ENCODE results near the gene SCTR. TPM values are rescaled to one million over a fixed set of nuclear protein-coding genes. Genes with fewer than 3 reads are reported as not detected.

SCTR gene
- total RNA-seq, 1 donor from 2014 or later, result not detected

GRCh38 chr2:119455066-119455718 is 69.1 kb downstream of the SCTR start:
- Histone ChIP-seq H3K4me1 (peaks cover 2% of the 10 kb centered on the region), H3F3A (ENCODE audit: low read depth) (no peaks in the 10 kb centered on the region), H3K4me2 (no peak overlapping the region), H3K9ac (no peak overlapping the region), H4K20me1 (ENCODE audit: low read depth) (no peaks in the 10 kb centered on the region), H3K9me3 (ENCODE audit: low read depth) (no peaks in the 10 kb centered on the region), H3K4me3 (no peak overlapping the region), H3K36me3 (no peaks in the 10 kb centered on the region), H3K27ac (no peak overlapping the region), H3K79me2 (ENCODE audit: low read depth) (no peaks in the 10 kb centered on the region), H2AFZ (replicated peaks) (no peak overlapping the region), H3K27me3 (no peaks in the 10 kb centered on the region)
- no peak overlapping the region for H3K4me3 Mint-ChIP-seq
- no peak for DNase-seq (ENCODE audit: low spot score)
- H3K9me3 Mint-ChIP-seq, result peaks cover 5% of the 10 kb centered on the region
- H3K36me3 Mint-ChIP-seq, result no peaks in the 10 kb centered on the region
- peaks cover 10% of the 10 kb centered on the region for H3K27me3 Mint-ChIP-seq (ENCODE audit: insufficient read depth, low read depth)
- H3K4me1 Mint-ChIP-seq, result peaks cover 17% of the 10 kb centered on the region
- TF ChIP-seq EZH2 (IDR thresholded peaks at IDR 0.05) (no peak), CTCF (IDR thresholded peaks at IDR 0.05) (no peak), EZH2phosphoT487 (IDR thresholded peaks at IDR 0.05) (no peak)
- H3K27ac Mint-ChIP-seq, result no peak overlapping the region

- Histone ChIP-seq H3K9ac (no peak overlapping the region), H3F3A (ENCODE audit: low read depth) (peaks cover 4% of the 10 kb centered on the region), H3K4me3 (no peak overlapping the region), H3K79me2 (ENCODE audit: low read depth) (no peaks in the 10 kb centered on the region), H3K27ac (no peak overlapping the region), H2AFZ (replicated peaks) (no peak overlapping the region), H3K27me3 (no peaks in the 10 kb centered on the region), H4K20me1 (ENCODE audit: low read depth) (no peaks in the 10 kb centered on the region), H3K4me2 (no peak overlapping the region), H3K4me1 (peaks cover 13% of the 10 kb centered on the region), H3K9me3 (ENCODE audit: low read depth) (no peaks in the 10 kb centered on the region), H3K36me3 (no peaks in the 10 kb centered on the region)
- H3K9me3 Mint-ChIP-seq, result peaks cover 5% of the 10 kb centered on the region
- H3K4me1 Mint-ChIP-seq, result peaks cover 22% of the 10 kb centered on the region
- no peak for TF ChIP-seq CTCF (IDR thresholded peaks at IDR 0.05)
- TF ChIP-seq EZH2 (IDR thresholded peaks at IDR 0.05), result no peak
- no peak for TF ChIP-seq EZH2phosphoT487 (IDR thresholded peaks at IDR 0.05)
- no peak overlapping the region for H3K27ac Mint-ChIP-seq
- no peak overlapping the region for H3K4me3 Mint-ChIP-seq
- no peaks in the 10 kb centered on the region for H3K36me3 Mint-ChIP-seq
- DNase-seq (ENCODE audit: low spot score), result no peak
- peaks cover 10% of the 10 kb centered on the region for H3K27me3 Mint-ChIP-seq (ENCODE audit: insufficient read depth, low read depth)
Observed at GRCh38 chr2:119453972-119454593, 70.2 kb downstream of the SCTR start.

GRCh38 chr2:119451336-119452050 is 72.8 kb downstream of the SCTR start:
- Histone ChIP-seq H3F3A (ENCODE audit: low read depth) (peaks cover 8% of the 10 kb centered on the region), H3K4me2 (no peak overlapping the region), H3K4me1 (peaks cover 17% of the 10 kb centered on the region), H2AFZ (replicated peaks) (no peak overlapping the region), H3K79me2 (ENCODE audit: low read depth) (no peaks in the 10 kb centered on the region), H3K27me3 (no peaks in the 10 kb centered on the region), H3K9ac (no peak overlapping the region), H3K9me3 (ENCODE audit: low read depth) (no peaks in the 10 kb centered on the region), H4K20me1 (ENCODE audit: low read depth) (no peaks in the 10 kb centered on the region), H3K27ac (no peak overlapping the region), H3K4me3 (no peak overlapping the region), H3K36me3 (no peaks in the 10 kb centered on the region)
- Mint-ChIP-seq H3K36me3 (no peaks in the 10 kb centered on the region), H3K4me3 (no peak overlapping the region), H3K4me1 (peaks cover 33% of the 10 kb centered on the region), H3K27ac (no peak overlapping the region), H3K9me3 (peaks cover 5% of the 10 kb centered on the region), H3K27me3 (ENCODE audit: insufficient read depth, low read depth) (peaks cover 4% of the 10 kb centered on the region)
- TF ChIP-seq EZH2phosphoT487 (IDR thresholded peaks at IDR 0.05), result no peak
- TF ChIP-seq CTCF (IDR thresholded peaks at IDR 0.05), result no peak
- no peak for TF ChIP-seq EZH2 (IDR thresholded peaks at IDR 0.05)
- no peak for DNase-seq (ENCODE audit: low spot score)
